Upper lobe of left lung (tissue), 6 donors: ENCODE results near the gene KCNH1. TPM values are rescaled to one million over a fixed set of nuclear protein-coding genes. Genes with fewer than 3 reads are reported as not detected.
"Not testable (repeated sequence)": the region's sequence is repeated elsewhere in the genome, so short reads cannot be mapped to it uniquely, and the experiment has no call there.

Experiments
- ATAC-seq, 2 donors: fragments of 200-7000 bp; cut with Tn5 transposase; one replicate each; pipeline ENCODE4 v1.9.1; 2022; ENCODE audit warnings: mild to moderate bottlenecking in 2 of 2, moderate library complexity in 2 of 2; ENCODE audit not compliant: low FRiP score in 2 of 2
- DNase-seq, 2 donors: peaks; one replicate each; pipeline ENCODE4 v3.0.0-alpha.2; 2019 to 2020
- H3K27ac ChIP-seq, 4 donors: fragments of 200-600 bp; sonication (generic); one replicate each; pipeline ENCODE4 v1.5.1; 2016 to 2019
- H3K27me3 ChIP-seq, 4 donors: fragments of 200-600 bp; sonication (generic); one replicate each; pipeline ENCODE4 v1.5.1; 2017 to 2019
- H3K36me3 ChIP-seq, 4 donors: fragments of 200-600 bp; sonication (generic); one replicate each; pipeline ENCODE4 v1.5.1; 2016 to 2019
- H3K4me1 ChIP-seq, 4 donors: fragments of 200-600 bp; sonication (generic); one replicate each; pipeline ENCODE4 v1.5.1; 2018 to 2019
- H3K4me3 ChIP-seq, 4 donors: fragments of 200-600 bp; sonication (generic); one replicate each; pipeline ENCODE4 v1.5.1; 2017 to 2019; ENCODE audit warnings: mild to moderate bottlenecking in 2 of 4, moderate library complexity in 1 of 4
- H3K9me3 ChIP-seq, 4 donors: fragments of 200-600 bp; sonication (generic); one replicate each; pipeline ENCODE4 v1.5.1; 2018 to 2019
- EP300 ChIP-seq, 4 donors: sonication (generic); formaldehyde crosslinking; IDR thresholded peaks; one replicate each; pipeline ENCODE4 v1.5.1; 2017; ENCODE audit warnings: antibody characterized with exemption in 4 of 4, control low read depth in 2 of 4
- POLR2A ChIP-seq, 4 donors: fragments of 450-650 bp; IDR thresholded peaks; one replicate each; pipeline ENCODE4 v1.5.1; 2016 to 2017; ENCODE audit warnings: antibody characterized with exemption in 4 of 4, mild to moderate bottlenecking in 2 of 4
- POLR2AphosphoS5 ChIP-seq, 2 donors: sonication (generic); formaldehyde crosslinking; IDR thresholded peaks; one replicate each; pipeline ENCODE4 v1.5.1; 2017; ENCODE audit warnings: antibody characterized with exemption in 2 of 2
- WGBS, 2 donors: methylation state at CpG; one replicate each; pipeline ENCODE4 v1.1.5; 2017 to 2018; 5-methylcytosine and 5-hydroxymethylcytosine counted together
- total RNA-seq, 6 donors: library from RNA; depleted of rRNA in 4 of 6; stranded (reverse); fragments of >200 nt in 4 of 6; gene quantifications; one replicate each; pipeline versions ENCODE4 v1.1.0 to v1.2.1, GENCODE V29; 2016 to 2021
- TF ChIP-seq, protein P1 (sequence below), 6 experiments: fragments of 450-650 bp in 4 of 6; fragments of 200-600 bp in 2 of 6; sonication (generic) in 2 of 6; IDR thresholded peaks; one replicate each; pipeline ENCODE4 v1.5.1; 2016 to 2019; ENCODE audit warnings: antibody characterized with exemption in 6 of 6
- donor health status: DM: no; HTN: no; CAD: no; lungs with moderate emphysema.
- donor health status: DM: no; HTN: yes; CAD: no; lungs with severe emphysema.

KCNH1 gene
- total RNA-seq, 6 donors from 2014 or later: 0.09 TPM; not detected in 5

DNA sequence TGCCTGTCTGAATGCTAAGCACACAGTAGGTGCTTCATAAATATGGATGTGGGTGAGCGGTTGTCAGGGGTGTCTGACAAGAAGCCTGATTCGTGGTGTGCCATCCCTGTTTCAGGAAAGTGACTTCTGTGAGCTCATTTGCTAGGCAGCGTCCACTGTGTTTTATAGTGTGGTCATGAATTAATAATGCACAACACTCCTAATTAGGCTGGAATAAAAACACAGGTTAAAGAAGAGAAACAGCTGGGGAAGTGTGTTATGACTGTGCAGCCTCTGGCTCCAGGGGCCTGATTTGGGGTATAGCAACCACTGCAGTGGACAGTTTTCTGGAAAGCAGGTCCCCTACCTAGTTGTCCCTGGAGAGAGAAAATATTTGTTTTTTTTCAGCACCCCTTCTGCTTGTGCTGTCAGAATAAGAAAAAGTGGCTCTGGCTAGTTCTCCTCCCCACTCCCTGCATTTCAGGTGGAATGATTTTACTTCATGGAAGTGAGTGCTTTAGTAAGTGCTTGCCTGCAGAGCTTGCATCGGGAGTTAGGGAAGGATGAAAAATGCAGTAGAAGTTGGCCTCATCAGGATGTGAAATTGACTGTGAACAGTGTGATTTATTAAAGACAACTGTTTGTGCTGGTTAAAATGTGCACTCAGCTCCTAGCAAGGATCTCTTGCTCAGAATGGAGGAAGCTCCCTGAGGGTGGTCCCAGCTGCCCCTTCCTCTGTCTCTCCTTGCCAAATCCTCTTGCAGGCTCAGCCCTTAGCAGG lies 471.5 kb downstream of the KCNH1 start:
- ATAC-seq: no peak
- TF ChIP-seq, protein P1, sequence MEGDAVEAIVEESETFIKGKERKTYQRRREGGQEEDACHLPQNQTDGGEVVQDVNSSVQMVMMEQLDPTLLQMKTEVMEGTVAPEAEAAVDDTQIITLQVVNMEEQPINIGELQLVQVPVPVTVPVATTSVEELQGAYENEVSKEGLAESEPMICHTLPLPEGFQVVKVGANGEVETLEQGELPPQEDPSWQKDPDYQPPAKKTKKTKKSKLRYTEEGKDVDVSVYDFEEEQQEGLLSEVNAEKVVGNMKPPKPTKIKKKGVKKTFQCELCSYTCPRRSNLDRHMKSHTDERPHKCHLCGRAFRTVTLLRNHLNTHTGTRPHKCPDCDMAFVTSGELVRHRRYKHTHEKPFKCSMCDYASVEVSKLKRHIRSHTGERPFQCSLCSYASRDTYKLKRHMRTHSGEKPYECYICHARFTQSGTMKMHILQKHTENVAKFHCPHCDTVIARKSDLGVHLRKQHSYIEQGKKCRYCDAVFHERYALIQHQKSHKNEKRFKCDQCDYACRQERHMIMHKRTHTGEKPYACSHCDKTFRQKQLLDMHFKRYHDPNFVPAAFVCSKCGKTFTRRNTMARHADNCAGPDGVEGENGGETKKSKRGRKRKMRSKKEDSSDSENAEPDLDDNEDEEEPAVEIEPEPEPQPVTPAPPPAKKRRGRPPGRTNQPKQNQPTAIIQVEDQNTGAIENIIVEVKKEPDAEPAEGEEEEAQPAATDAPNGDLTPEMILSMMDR (IDR thresholded peaks at IDR 0.05): no peak
- TF ChIP-seq POLR2AphosphoS5 (IDR thresholded peaks at IDR 0.05): no peak
- TF ChIP-seq POLR2A (IDR thresholded peaks at IDR 0.05): no peak
- TF ChIP-seq EP300 (IDR thresholded peaks at IDR 0.05): no peak
- no peak for DNase-seq
- Histone ChIP-seq H3K9me3 (no peaks in the 10 kb centered on the region), H3K36me3 (no peaks in the 10 kb centered on the region), H3K27me3 (no peaks in the 10 kb centered on the region), H3K4me1 (no peaks in the 10 kb centered on the region), H3K27ac (no peak overlapping the region), H3K4me3 (no peak overlapping the region)
- WGBS, 2 donors: 87 to 95% methylated on average over 4 of the region's 4 CpGs

DNA sequence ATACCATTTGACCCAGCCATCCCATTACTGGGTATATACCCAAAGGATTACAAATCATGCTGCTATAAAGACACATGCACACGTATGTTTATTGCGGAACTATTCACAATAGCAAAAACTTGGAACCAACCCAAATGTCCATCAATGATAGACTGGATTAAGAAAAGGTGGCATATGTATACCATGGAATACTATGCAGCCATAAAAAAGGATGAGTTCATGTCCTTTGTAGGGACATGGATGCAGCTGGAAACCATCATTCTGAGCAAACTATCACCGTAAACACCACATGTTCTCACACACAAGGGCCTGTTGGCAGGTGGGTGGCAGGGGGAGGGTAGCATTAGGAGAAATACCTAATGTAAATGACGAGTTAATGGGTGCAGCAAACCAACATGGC lies 472.4 kb downstream of the KCNH1 start:
- not testable (repeated sequence) for H3K4me1 ChIP-seq, H3K27me3 ChIP-seq, DNase-seq, H3K9me3 ChIP-seq, ATAC-seq, H3K36me3 ChIP-seq, H3K4me3 ChIP-seq, H3K27ac ChIP-seq
- 94 to 95% methylated on average over 4 of the region's 4 CpGs for WGBS, 2 donors

DNA sequence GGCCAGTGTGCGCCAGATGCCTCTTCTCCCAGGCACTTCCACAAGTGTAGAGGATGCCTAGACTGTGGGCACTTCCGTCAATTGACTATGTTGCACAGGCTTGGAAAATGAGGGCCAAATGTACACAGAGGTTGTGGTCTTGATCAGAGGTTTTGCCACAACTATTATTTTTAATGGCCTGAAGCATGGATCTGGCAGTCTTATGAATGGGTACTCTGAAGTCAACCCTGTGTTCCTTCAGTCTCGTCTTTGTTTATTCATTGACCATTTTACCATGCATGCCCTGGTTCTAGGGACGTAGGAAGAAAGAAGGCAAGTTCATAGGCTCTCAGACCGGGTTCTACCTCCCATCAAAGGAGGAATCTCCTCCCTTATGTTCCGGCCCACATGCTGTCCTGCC lies 476.1 kb downstream of the KCNH1 start:
- Histone ChIP-seq H3K4me1 (no peaks in the 10 kb centered on the region), H3K9me3 (no peaks in the 10 kb centered on the region), H3K36me3 (no peaks in the 10 kb centered on the region), H3K4me3 (no peak overlapping the region), H3K27me3 (no peaks in the 10 kb centered on the region), H3K27ac (no peak overlapping the region)
- DNase-seq: no peak
- TF ChIP-seq, protein P1 (IDR thresholded peaks at IDR 0.05): no peak
- TF ChIP-seq EP300 (IDR thresholded peaks at IDR 0.05) (no peak), POLR2A (IDR thresholded peaks at IDR 0.05) (no peak), POLR2AphosphoS5 (IDR thresholded peaks at IDR 0.05) (no peak)
- 82 to 86% methylated on average over 6 of the region's 6 CpGs for WGBS, 2 donors
- ATAC-seq: no peak

DNA sequence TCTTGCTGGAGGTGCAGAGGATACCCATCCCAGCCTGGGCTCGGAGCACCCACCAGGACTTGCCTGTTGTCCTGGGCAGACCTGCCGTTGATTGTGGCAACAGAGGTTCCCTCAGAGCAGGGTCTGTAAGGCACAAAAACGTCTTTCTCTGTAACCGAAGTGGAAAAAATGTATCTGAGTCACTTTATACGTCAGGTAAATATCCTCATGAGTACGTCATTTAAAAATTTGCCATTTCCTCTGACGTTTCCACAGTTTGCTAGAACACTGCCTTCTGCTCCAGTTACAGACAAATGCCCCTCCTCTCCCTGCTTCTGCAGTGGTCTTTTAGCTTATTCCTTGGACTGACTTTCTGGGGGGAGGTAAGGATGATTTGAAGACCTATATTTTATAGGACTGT lies 478.4 kb downstream of the KCNH1 start:
- Histone ChIP-seq H3K9me3 (no peaks in the 10 kb centered on the region), H3K4me3 (no peak overlapping the region), H3K4me1 (no peaks in the 10 kb centered on the region), H3K36me3 (no peaks in the 10 kb centered on the region), H3K27me3 (no peaks in the 10 kb centered on the region), H3K27ac (no peak overlapping the region)
- no peak for ATAC-seq
- TF ChIP-seq POLR2A (IDR thresholded peaks at IDR 0.05): no peak
- TF ChIP-seq, protein P1 (IDR thresholded peaks at IDR 0.05): no peak
- no peak for TF ChIP-seq POLR2AphosphoS5 (IDR thresholded peaks at IDR 0.05)
- no peak for TF ChIP-seq EP300 (IDR thresholded peaks at IDR 0.05)
- WGBS, 2 donors: 73 to 84% methylated on average over 7 of the region's 7 CpGs
- DNase-seq: no peak

DNA sequence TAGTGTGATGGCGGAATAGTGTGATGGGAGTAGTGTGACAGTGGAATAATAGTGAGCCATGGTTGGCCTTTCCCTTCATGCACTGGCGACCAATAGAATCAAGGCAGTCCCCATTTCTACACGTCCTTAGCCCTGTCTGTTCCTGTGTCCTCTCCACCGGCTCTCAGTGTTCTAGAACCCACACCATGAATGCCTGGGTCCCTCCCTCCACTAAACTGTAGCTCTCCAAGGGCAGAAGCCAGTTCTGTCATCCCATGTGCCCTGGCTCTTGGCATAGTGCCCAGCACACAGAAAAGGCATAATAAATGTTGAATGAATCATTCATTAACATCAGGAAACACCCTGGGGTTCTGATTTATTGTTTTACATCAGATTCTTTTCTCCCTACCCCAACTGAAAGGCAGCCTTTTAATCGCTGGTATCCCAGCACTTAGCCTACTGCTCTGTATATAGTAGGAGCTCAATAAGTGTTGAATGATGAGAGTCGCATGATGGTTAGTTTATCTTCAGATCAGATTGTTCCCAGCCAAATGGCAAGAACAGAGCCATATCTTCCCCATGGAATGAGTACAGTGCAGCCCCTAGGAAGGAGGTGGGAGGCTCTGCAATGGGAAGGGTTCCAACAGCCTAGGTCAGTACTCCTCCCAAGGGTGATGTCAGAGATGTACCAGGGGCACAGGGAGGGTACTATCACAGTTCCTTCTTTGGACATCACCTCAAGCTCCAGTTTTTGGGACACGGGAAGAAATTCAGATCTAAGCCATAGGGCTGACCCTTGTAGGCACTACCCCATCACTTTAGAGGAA lies 479.6 kb downstream of the KCNH1 start:
- H3K27me3 ChIP-seq: no peaks in the 10 kb centered on the region

More for the DNA sequence above, 479.6 kb downstream of the KCNH1 start:
- TF ChIP-seq EP300 (IDR thresholded peaks at IDR 0.05): no peak
- no peak for TF ChIP-seq POLR2AphosphoS5 (IDR thresholded peaks at IDR 0.05)
- TF ChIP-seq POLR2A (IDR thresholded peaks at IDR 0.05): no peak
- Histone ChIP-seq H3K4me3 (no peak overlapping the region), H3K4me1 (no peaks in the 10 kb centered on the region), H3K36me3 (no peaks in the 10 kb centered on the region), H3K9me3 (no peaks in the 10 kb centered on the region), H3K27ac (no peak overlapping the region)
- WGBS, 2 donors: 77 to 81% methylated on average over 7 of the region's 7 CpGs
- ATAC-seq (no peak), DNase-seq (no peak)
